ENCODE measurements around the gene HES7.
"Not testable (repeated sequence)": the region's sequence is repeated elsewhere in the genome, so short reads cannot be mapped to it uniquely, and the experiment has no call there.

The HES7 gene

GRCh38 chr17:8108972-8109660, 14.8 kb downstream of the HES7 start:
- H3K36me3 ChIP-seq (replicated peaks; ENCODE audit: insufficient read depth, low read length) = no peaks in the 10 kb centered on the region
- H3K27ac ChIP-seq (ENCODE audit: low read length) = no peak overlapping the region
- no peaks in the 10 kb centered on the region for H4K20me1 ChIP-seq (ENCODE audit: insufficient read depth, low read length)
- H3K79me2 ChIP-seq (ENCODE audit: low read length) = no peaks in the 10 kb centered on the region
- H3K4me3 ChIP-seq (ENCODE audit: low read length) = no peak overlapping the region
- peaks cover 74% of the 10 kb centered on the region for H3K27me3 ChIP-seq (replicated peaks; ENCODE audit: insufficient read depth, low read length)
- no peaks in the 10 kb centered on the region for H3K4me1 ChIP-seq (ENCODE audit: low read length)
- H3K9me3 ChIP-seq (replicated peaks; ENCODE audit: insufficient read depth, low read length) = no peaks in the 10 kb centered on the region
- H3K4me2 ChIP-seq (ENCODE audit: low read depth, low read length) = no peak overlapping the region
- no peaks in the 10 kb centered on the region; the same call in 1 of the 2 replicates for H3F3A ChIP-seq (ENCODE audit: insufficient read depth, low read length)
- H3K9ac ChIP-seq (ENCODE audit: low read length) = no peak overlapping the region
- no peak for DNase-seq
- no peak for TF ChIP-seq EZH2phosphoT487 (IDR thresholded peaks at IDR 0.05; ENCODE audit: low read length)
- no peak for TF ChIP-seq CTCF (IDR thresholded peaks at IDR 0.05; ENCODE audit: low read length)
- no peak for TF ChIP-seq EZH2 (optimal IDR thresholded peaks at IDR 0.05; ENCODE audit: low read depth, low read length)
- H3K9me2 ChIP-seq (replicated peaks; ENCODE audit: insufficient read depth, low read length) = no peaks in the 10 kb centered on the region
- H2AFZ ChIP-seq (ENCODE audit: low read length) = no peak overlapping the region

GRCh38 chr17:8106980-8107379, 16.9 kb downstream of the HES7 start:
- H3K4me3 ChIP-seq (ENCODE audit: low read length); DNase-seq; H4K20me1 ChIP-seq (ENCODE audit: insufficient read depth, low read length); H3F3A ChIP-seq (ENCODE audit: insufficient read depth, low read length); H3K9me3 ChIP-seq (replicated peaks; ENCODE audit: insufficient read depth, low read length); H3K4me2 ChIP-seq (ENCODE audit: low read depth, low read length); H3K36me3 ChIP-seq (replicated peaks; ENCODE audit: insufficient read depth, low read length); H3K9ac ChIP-seq (ENCODE audit: low read length); H3K4me1 ChIP-seq (ENCODE audit: low read length); H3K79me2 ChIP-seq (ENCODE audit: low read length); H3K9me2 ChIP-seq (replicated peaks; ENCODE audit: insufficient read depth, low read length); H3K27ac ChIP-seq (ENCODE audit: low read length); H2AFZ ChIP-seq (ENCODE audit: low read length): not testable (repeated sequence)
- H3K27me3 ChIP-seq (replicated peaks; ENCODE audit: insufficient read depth, low read length) = peaks cover 70% of the 10 kb centered on the region

GRCh38 chr17:8105957-8106398, 17.9 kb downstream of the HES7 start:
- no peak overlapping the region for H3K4me3 ChIP-seq (ENCODE audit: low read length)
- no peaks in the 10 kb centered on the region for H3K9me3 ChIP-seq (replicated peaks; ENCODE audit: insufficient read depth, low read length)
- no peaks in the 10 kb centered on the region for H4K20me1 ChIP-seq (ENCODE audit: insufficient read depth, low read length)
- H3K27ac ChIP-seq (ENCODE audit: low read length) = no peak overlapping the region
- H3K4me1 ChIP-seq (ENCODE audit: low read length) = no peaks in the 10 kb centered on the region
- H3K36me3 ChIP-seq (replicated peaks; ENCODE audit: insufficient read depth, low read length) = no peaks in the 10 kb centered on the region
- no peak for DNase-seq
- no peak overlapping the region for H2AFZ ChIP-seq (ENCODE audit: low read length)
- H3K79me2 ChIP-seq (ENCODE audit: low read length) = no peaks in the 10 kb centered on the region
- H3F3A ChIP-seq (ENCODE audit: insufficient read depth, low read length) = no peaks in the 10 kb centered on the region; the same call in 1 of the 2 replicates
- no peaks in the 10 kb centered on the region for H3K9me2 ChIP-seq (replicated peaks; ENCODE audit: insufficient read depth, low read length)
- H3K9ac ChIP-seq (ENCODE audit: low read length) = no peak overlapping the region
- H3K27me3 ChIP-seq (replicated peaks; ENCODE audit: insufficient read depth, low read length) = peaks cover 60% of the 10 kb centered on the region
- TF ChIP-seq CTCF (IDR thresholded peaks at IDR 0.05; ENCODE audit: low read length) = no peak
- no peak for TF ChIP-seq EZH2 (optimal IDR thresholded peaks at IDR 0.05; ENCODE audit: low read depth, low read length)
- TF ChIP-seq EZH2phosphoT487 (IDR thresholded peaks at IDR 0.05; ENCODE audit: low read length) = no peak
- H3K4me2 ChIP-seq (ENCODE audit: low read depth, low read length) = no peak overlapping the region

- no peak overlapping the region for H3K4me2 ChIP-seq (ENCODE audit: low read depth, low read length)
- H3K27me3 ChIP-seq (replicated peaks; ENCODE audit: insufficient read depth, low read length) = peaks cover 54% of the 10 kb centered on the region
- no peak overlapping the region for H3K4me3 ChIP-seq (ENCODE audit: low read length)
- no peaks in the 10 kb centered on the region for H3K9me2 ChIP-seq (replicated peaks; ENCODE audit: insufficient read depth, low read length)
- H3K4me1 ChIP-seq (ENCODE audit: low read length) = no peaks in the 10 kb centered on the region
- H3K9me3 ChIP-seq (replicated peaks; ENCODE audit: insufficient read depth, low read length) = no peaks in the 10 kb centered on the region
- no peak for DNase-seq
- no peak overlapping the region for H3K27ac ChIP-seq (ENCODE audit: low read length)
- no peaks in the 10 kb centered on the region for H4K20me1 ChIP-seq (ENCODE audit: insufficient read depth, low read length)
- no peaks in the 10 kb centered on the region; the same call in 1 of the 2 replicates for H3F3A ChIP-seq (ENCODE audit: insufficient read depth, low read length)
- H3K79me2 ChIP-seq (ENCODE audit: low read length) = no peaks in the 10 kb centered on the region
- H2AFZ ChIP-seq (ENCODE audit: low read length) = no peak overlapping the region
- no peak overlapping the region for H3K9ac ChIP-seq (ENCODE audit: low read length)
- H3K36me3 ChIP-seq (replicated peaks; ENCODE audit: insufficient read depth, low read length) = no peaks in the 10 kb centered on the region
- TF ChIP-seq EZH2phosphoT487 (IDR thresholded peaks at IDR 0.05; ENCODE audit: low read length) (no peak), EZH2 (optimal IDR thresholded peaks at IDR 0.05; ENCODE audit: low read depth, low read length) (no peak), CTCF (IDR thresholded peaks at IDR 0.05; ENCODE audit: low read length) (no peak)
Observed at GRCh38 chr17:8104911-8105310, 19.0 kb downstream of the HES7 start.

Data from MM.1S (cell line).